Astrocyte of the spinal cord (primary cell): ENCODE data around the gene MACF1.
"Not testable (repeated sequence)": the region's sequence is repeated elsewhere in the genome, so short reads cannot be mapped to it uniquely, and the experiment has no call there.

Experiments used
- DNase-seq: peaks from one replicate; pipeline ENCODE4 v3.0.0; 2011; ENCODE audit warnings: low read depth, low spot score
- H3K4me3 ChIP-seq: 2 replicates; pipeline ENCODE4 v1.5.1; 2011; ENCODE audit warnings: low read depth, mild to moderate bottlenecking, low read length, moderate library complexity
- in situ Hi-C: cut with HindIII; loops from 2 replicates; pipeline ENCODE4 v1.10.0; 2017; ENCODE audit warnings: low sequenced_read_pairs
- TF ChIP-seq, protein P1 (sequence below): IDR thresholded peaks from 2 replicates; pipeline ENCODE4 v1.5.1; 2012; ENCODE audit warnings: low read depth, mild to moderate bottlenecking, low read length, inconsistent platforms

Gene MACF1

DNA sequence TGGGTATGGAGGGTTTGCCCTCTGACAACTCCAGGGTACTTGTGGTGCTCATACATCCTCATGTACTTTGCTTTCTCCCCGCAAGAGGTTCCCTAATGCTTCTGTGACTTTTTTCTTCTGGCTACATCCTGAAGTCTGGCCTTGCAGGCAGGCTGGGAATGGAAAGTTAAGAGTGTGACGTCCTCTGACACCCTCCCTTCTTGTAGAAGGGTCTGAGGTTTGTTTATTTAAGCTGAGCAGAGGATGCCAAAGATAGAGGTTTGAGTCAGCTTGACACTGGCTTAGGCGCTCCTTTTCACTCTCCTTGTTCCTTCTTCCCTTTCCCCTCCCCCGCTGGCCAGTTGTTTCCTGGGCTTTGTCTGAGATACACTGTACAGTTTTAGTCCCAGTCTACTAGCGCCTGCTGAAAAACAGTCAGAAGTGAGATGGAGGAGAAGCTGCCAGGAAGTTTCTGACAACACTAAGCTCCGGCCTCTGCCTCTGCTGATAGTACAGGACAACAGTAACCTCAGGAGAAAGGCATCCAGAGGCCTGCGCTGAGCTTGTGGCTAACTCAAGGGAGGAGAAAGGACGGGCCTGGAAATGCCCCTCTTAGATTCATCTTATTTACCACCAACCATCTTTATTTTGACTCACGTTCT lies at the start of gene MACF1:
Gene MACF1 (plus strand): TSS at position 255 of the 641 bp plus-strand sequence. CDS start 328 bp downstream, at position 583.
- TF ChIP-seq, protein P1, sequence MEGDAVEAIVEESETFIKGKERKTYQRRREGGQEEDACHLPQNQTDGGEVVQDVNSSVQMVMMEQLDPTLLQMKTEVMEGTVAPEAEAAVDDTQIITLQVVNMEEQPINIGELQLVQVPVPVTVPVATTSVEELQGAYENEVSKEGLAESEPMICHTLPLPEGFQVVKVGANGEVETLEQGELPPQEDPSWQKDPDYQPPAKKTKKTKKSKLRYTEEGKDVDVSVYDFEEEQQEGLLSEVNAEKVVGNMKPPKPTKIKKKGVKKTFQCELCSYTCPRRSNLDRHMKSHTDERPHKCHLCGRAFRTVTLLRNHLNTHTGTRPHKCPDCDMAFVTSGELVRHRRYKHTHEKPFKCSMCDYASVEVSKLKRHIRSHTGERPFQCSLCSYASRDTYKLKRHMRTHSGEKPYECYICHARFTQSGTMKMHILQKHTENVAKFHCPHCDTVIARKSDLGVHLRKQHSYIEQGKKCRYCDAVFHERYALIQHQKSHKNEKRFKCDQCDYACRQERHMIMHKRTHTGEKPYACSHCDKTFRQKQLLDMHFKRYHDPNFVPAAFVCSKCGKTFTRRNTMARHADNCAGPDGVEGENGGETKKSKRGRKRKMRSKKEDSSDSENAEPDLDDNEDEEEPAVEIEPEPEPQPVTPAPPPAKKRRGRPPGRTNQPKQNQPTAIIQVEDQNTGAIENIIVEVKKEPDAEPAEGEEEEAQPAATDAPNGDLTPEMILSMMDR, result peak; percentile 63
- in situ Hi-C loops, result no loop called here
- peak; percentile 98 for DNase-seq
- peak within 1 kb of the TSS; percentile 48 for H3K4me3 ChIP-seq

GRCh38 chr1:39157304-39157703 lies 47.2 kb upstream of the MACF1 start:
- TF ChIP-seq, protein P1, result no peak
- H3K4me3 ChIP-seq, result no peak overlapping the region
- in situ Hi-C loops, result no loop called here
- DNase-seq, result no peak

DNA sequence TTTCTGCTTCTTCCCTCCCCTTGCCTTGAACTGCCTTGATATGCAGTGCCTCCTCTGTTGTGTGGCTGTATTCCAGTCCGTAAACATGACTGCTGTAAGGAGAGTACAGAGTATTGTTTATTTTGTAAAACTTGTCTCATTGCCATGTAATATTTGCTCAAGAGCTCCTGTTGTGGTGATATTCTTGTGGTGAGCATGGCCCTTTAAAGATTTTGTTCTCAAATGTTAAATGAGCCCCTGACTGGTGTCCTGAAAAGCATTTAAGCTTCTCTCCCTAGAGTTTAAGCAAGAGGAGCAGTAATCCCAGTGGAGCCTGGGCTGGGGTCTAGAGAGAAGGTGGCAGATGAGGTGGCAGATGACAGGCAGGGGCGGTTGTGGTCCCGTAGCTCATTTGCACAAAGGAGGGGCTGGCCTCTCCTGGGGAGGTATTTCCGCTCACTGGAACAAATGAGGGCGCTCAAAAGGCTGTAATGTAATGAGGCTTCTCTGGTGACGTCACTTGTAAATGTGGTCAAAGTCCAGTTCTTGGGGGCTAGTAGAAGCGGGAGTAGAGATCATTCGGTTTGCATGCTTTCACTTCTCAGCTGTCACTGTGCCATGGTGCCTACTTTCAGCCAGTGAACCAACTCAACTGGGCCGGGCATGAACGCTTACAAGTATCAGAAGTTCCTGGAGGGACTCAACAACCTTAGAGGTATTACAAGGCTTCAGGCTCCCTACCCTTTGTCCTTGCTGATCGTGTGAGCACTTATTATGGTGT lies 46.0 kb upstream of the MACF1 start:
- H3K4me3 ChIP-seq, result no peak overlapping the region
- in situ Hi-C loops, result no loop called here
- TF ChIP-seq, protein P1, result peak; percentile 4
- peak; percentile 69 for DNase-seq

- H3K4me3 ChIP-seq, result peak overlapping the region; percentile 1
- in situ Hi-C loops, result no loop called here
- DNase-seq, result peak; percentile 70
- TF ChIP-seq, protein P1, result no peak
Observed at GRCh38 chr1:39159224-39160036, 45.1 kb upstream of the MACF1 start.

- TF ChIP-seq, protein P1, result peak; percentile 14
- in situ Hi-C loops, result no loop called here
- no peak overlapping the region for H3K4me3 ChIP-seq
- no peak for DNase-seq
Observed at GRCh38 chr1:39160703-39161102, 43.8 kb upstream of the MACF1 start.

DNA sequence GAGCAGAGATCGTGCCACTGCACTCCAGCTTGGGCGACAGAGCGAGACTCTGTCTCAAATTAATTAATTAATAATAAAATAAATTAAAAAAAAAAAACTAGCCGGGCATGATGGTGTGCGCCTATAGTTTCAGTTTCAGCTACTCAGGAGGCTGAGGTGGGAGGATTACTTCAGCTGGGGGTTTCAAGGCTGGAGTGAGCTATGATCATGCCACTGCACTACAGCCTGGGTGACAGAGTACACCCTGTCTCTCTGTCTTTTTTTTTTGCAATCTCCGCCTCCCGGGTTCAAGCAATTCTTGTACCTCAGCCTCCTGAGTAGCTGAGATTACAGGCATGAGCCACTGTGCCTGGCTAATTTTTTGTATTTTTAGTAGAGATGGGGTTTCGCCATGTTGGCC lies 42.7 kb upstream of the MACF1 start:
- H3K4me3 ChIP-seq, DNase-seq, in situ Hi-C loops: not testable (repeated sequence)

DNA sequence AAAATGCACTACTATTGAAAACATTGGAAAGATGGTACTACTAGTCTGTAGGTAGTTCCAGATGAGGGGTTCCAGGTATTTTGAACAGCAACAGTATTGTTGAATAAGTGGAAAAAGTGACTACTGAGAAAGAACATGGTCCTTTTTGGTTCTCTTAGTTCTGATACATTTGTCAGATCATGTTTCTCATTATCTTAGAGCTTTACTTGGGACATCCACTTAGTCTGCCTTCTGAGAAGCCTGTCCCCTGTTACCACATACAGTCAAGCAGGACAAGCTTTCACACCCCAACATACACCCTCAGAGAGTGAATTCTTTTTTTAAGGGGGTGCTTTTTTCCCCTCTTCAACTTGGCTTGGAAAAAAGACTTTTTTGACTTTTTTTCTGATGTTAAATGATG lies 41.0 kb upstream of the MACF1 start:
- in situ Hi-C loops, result no loop called here

More for the DNA sequence above, 41.0 kb upstream of the MACF1 start:
- no peak overlapping the region for H3K4me3 ChIP-seq
- TF ChIP-seq, protein P1, result no peak
- no peak for DNase-seq
